MM.1S (cell line): ENCODE results near the gene ZBED1.
"Not testable (repeated sequence)": the region's sequence is repeated elsewhere in the genome, so short reads cannot be mapped to it uniquely, and the experiment has no call there.

ENCODE experiments used
- DNase-seq: peaks from one replicate; pipeline ENCODE4 v3.0.0-alpha.2; 2015
- H2AFZ ChIP-seq: fragments of 300-600 bp; sonication (generic); 2 replicates; pipeline ENCODE4 v1.6.0; 2016; ENCODE audit warnings: antibody characterized with exemption, low read length
- H3F3A ChIP-seq: fragments of 300-600 bp; sonication (generic); 2 replicates; pipeline ENCODE4 v1.6.1; 2016; ENCODE audit warnings: mild to moderate bottlenecking, antibody characterized with exemption, low read length, moderate library complexity, mixed read lengths; ENCODE audit not compliant: insufficient read depth
- H3K27ac ChIP-seq: fragments of 300-600 bp; sonication (generic); 2 replicates; pipeline ENCODE4 v1.5.1; 2016; ENCODE audit warnings: mild to moderate bottlenecking, low read length
- H3K27me3 ChIP-seq: fragments of 300-600 bp; sonication (generic); replicated peaks from 2 replicates; pipeline ENCODE4 v1.6.0; 2016; ENCODE audit warnings: low read length; ENCODE audit not compliant: insufficient read depth
- H3K36me3 ChIP-seq: fragments of 300-600 bp; sonication (generic); replicated peaks from 2 replicates; pipeline ENCODE4 v1.6.1; 2016; ENCODE audit warnings: mild to moderate bottlenecking, low read length, mixed read lengths; ENCODE audit not compliant: insufficient read depth
- H3K4me1 ChIP-seq: fragments of 300-600 bp; sonication (generic); 2 replicates; pipeline ENCODE4 v1.6.1; 2016; ENCODE audit warnings: low read length, mixed read lengths
- H3K4me2 ChIP-seq: fragments of 300-600 bp; sonication (generic); 2 replicates; pipeline ENCODE4 v1.6.0; 2016; ENCODE audit warnings: low read depth, low read length
- H3K4me3 ChIP-seq: fragments of 300-600 bp; sonication (generic); 2 replicates; pipeline ENCODE4 v1.5.1; 2016; ENCODE audit warnings: low read length, mixed read lengths
- H3K79me2 ChIP-seq: fragments of 300-600 bp; sonication (generic); 2 replicates; pipeline ENCODE4 v1.6.1; 2016; ENCODE audit warnings: mixed run types, low read length, mixed read lengths
- H3K9ac ChIP-seq: fragments of 300-600 bp; sonication (generic); 2 replicates; pipeline ENCODE4 v1.6.1; 2016; ENCODE audit warnings: low read length, mixed read lengths
- H3K9me2 ChIP-seq: fragments of 300-600 bp; sonication (generic); replicated peaks from 2 replicates; pipeline ENCODE4 v1.6.1; 2016; ENCODE audit warnings: mild to moderate bottlenecking, low read length, mixed read lengths; ENCODE audit not compliant: insufficient read depth
- H3K9me3 ChIP-seq: fragments of 300-600 bp; sonication (generic); replicated peaks from 2 replicates; pipeline ENCODE4 v1.6.1; 2016; ENCODE audit warnings: mild to moderate bottlenecking, low read length, mixed read lengths; ENCODE audit not compliant: insufficient read depth
- H4K20me1 ChIP-seq: fragments of 300-600 bp; sonication (generic); 2 replicates; pipeline ENCODE4 v1.6.1; 2016; ENCODE audit warnings: mild to moderate bottlenecking, low read length, moderate library complexity, mixed read lengths; ENCODE audit not compliant: insufficient read depth
- EZH2 ChIP-seq: fragments of 300-600 bp; sonication (generic); optimal IDR thresholded peaks from 2 replicates; pipeline ENCODE3; 2017; ENCODE audit warnings: low read depth, mild to moderate bottlenecking, antibody characterized with exemption, low read length, mixed read lengths
- EZH2phosphoT487 ChIP-seq: fragments of 300-600 bp; sonication (generic); IDR thresholded peaks from 2 replicates; pipeline ENCODE4 v1.6.1; 2018; ENCODE audit warnings: antibody characterized with exemption, low read length
- TF ChIP-seq, protein P1 (sequence below): fragments of 300-600 bp; sonication (generic); IDR thresholded peaks from 2 replicates; pipeline ENCODE4 v1.5.1; 2016; ENCODE audit warnings: antibody characterized with exemption, low read length, mixed read lengths

The ZBED1 gene

DNA sequence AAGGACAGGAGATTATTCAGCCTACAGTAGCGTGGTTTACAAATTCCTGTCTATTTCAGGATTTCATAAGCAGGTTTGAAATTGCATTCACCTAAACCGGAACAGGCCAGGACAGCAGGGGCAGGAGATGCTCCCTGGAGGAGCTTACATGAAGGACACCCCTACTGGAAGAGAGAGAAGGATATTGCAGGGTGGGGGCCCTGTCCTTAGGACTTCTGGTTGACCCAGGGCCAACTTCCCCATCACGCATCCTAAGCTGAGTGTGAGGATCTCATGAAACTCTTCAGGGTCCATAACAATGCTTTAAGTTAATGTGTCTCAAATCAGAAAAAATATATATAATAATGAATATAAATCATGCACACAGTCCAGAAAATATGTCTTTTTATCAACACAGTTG is 6.4 kb upstream of the ZBED1 start:
- no peak overlapping the region for H2AFZ ChIP-seq
- no peak for TF ChIP-seq EZH2
- TF ChIP-seq, protein P1, sequence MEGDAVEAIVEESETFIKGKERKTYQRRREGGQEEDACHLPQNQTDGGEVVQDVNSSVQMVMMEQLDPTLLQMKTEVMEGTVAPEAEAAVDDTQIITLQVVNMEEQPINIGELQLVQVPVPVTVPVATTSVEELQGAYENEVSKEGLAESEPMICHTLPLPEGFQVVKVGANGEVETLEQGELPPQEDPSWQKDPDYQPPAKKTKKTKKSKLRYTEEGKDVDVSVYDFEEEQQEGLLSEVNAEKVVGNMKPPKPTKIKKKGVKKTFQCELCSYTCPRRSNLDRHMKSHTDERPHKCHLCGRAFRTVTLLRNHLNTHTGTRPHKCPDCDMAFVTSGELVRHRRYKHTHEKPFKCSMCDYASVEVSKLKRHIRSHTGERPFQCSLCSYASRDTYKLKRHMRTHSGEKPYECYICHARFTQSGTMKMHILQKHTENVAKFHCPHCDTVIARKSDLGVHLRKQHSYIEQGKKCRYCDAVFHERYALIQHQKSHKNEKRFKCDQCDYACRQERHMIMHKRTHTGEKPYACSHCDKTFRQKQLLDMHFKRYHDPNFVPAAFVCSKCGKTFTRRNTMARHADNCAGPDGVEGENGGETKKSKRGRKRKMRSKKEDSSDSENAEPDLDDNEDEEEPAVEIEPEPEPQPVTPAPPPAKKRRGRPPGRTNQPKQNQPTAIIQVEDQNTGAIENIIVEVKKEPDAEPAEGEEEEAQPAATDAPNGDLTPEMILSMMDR = no peak
- no peak for TF ChIP-seq EZH2phosphoT487
- no peaks in the 10 kb centered on the region for H4K20me1 ChIP-seq
- H3F3A ChIP-seq = no peaks in the 10 kb centered on the region
- no peaks in the 10 kb centered on the region for H3K9me2 ChIP-seq
- H3K4me3 ChIP-seq = no peak overlapping the region
- no peak overlapping the region for H3K4me2 ChIP-seq
- H3K36me3 ChIP-seq = no peaks in the 10 kb centered on the region
- H3K79me2 ChIP-seq = no peaks in the 10 kb centered on the region
- no peak overlapping the region for H3K9ac ChIP-seq
- no peaks in the 10 kb centered on the region for H3K4me1 ChIP-seq
- H3K27me3 ChIP-seq = no peaks in the 10 kb centered on the region
- DNase-seq = no peak
- no peak overlapping the region for H3K27ac ChIP-seq
- H3K9me3 ChIP-seq = no peaks in the 10 kb centered on the region

DNA sequence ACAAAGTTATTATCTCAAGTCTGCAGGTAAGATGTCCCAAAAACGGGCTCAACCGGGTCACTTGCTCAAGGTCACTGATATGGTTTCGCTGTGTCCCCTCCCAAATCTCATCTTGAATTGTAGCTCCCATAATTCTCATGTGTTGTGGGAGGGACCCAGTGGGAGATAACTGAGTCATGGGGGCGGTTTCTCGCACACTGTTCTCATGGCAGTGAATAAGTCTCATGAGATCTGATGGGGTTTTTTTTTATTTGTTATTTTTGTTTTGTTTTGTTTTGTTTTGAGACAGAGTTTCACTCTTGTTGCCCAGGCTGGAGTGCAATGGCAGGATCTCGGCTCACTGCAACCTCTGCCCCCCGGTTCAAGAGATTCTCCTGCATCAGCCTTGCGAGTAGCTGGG is 4.6 kb upstream of the ZBED1 start:
- H3K36me3 ChIP-seq, H3K79me2 ChIP-seq, H3K9me2 ChIP-seq, H3K27ac ChIP-seq, H3K9me3 ChIP-seq, H2AFZ ChIP-seq, H3K27me3 ChIP-seq, H3K4me1 ChIP-seq, DNase-seq, H3K4me2 ChIP-seq, H3K4me3 ChIP-seq, H4K20me1 ChIP-seq, H3F3A ChIP-seq, H3K9ac ChIP-seq: not testable (repeated sequence)

DNA sequence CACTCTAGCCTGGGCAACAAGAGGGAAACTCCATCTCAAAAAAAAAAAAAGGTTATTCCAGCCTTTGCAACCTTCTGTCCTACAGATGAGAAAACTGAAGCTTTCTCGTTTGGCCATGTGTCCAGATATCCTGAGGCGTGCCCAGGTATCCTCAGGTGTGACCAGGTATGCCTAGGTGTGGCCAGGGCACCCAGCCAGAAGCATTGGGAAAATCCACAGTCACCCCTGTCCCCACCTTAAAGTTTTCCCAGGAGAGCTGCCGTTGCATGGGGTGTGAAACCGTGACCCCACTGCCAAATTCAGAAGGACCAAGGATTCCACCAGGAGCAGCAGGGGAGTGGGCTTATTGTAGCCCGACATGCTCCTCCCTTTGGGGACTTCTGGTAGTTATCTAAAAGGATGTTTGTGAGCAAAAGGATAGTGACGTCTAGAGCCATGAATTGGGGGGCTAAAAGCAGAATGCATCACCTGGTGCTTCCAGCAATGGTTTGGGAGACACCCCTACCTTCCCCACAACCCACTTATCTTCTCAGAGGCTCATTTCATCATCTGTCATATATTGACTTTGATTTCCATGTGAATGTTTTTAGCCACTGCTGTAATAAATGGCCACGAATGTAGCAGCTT is 4.0 kb upstream of the ZBED1 start:
- Histone ChIP-seq H3K27ac (no peak overlapping the region), H3K4me2 (no peak overlapping the region), H3K9ac (no peak overlapping the region), H3K9me2 (no peaks in the 10 kb centered on the region), H3K36me3 (no peaks in the 10 kb centered on the region), H4K20me1 (no peaks in the 10 kb centered on the region), H2AFZ (no peak overlapping the region), H3K79me2 (peaks cover 5% of the 10 kb centered on the region), H3K27me3 (no peaks in the 10 kb centered on the region), H3F3A (no peaks in the 10 kb centered on the region), H3K4me1 (no peaks in the 10 kb centered on the region), H3K9me3 (no peaks in the 10 kb centered on the region), H3K4me3 (no peak overlapping the region)
- DNase-seq = no peak
- TF ChIP-seq EZH2 (no peak), EZH2phosphoT487 (no peak)
- TF ChIP-seq, protein P1 = no peak

DNA sequence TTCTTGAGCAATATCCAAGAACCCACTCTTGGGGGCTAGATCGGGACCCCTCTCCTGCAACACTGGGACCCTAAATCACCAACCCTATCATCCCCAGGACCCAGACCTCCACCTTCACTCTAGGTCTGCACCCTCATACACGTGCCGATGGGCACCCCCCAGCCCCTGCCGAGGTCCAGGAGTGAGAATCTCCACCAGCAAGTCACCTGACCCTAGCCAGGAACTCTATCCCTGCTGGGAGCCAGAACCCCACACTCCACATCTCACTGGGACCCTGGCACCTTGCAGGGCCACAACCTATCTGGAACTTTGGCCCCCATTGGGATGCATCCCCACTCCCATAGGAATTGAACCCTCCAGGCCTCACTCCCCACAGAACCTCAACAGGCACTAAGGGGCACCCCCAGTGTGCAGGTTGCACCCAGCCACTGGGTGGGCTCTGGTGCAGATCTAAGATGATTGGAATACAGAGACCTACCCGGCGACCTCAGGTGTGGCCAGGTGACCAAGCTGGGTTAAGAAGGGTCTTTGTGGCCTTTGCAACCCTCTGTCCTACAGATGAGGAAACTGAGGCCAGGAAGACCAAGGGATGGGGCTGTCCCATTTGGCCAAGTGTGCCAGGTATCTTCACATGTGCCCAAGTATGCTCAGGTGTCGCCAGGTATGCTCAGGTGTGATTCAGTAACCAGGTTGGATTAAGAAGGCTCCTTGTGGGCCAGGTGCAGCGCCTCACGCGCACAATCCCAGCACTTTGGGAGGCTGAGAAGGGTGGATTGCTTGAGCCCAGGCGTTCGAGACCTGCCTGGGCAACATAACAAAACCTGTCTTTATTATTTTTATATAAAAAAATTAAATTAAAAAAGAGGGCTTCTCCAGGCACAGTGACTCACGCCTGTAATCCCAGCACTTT is 3.1 kb upstream of the ZBED1 start:
- H2AFZ ChIP-seq = no peak overlapping the region
- H3K9me3 ChIP-seq = no peaks in the 10 kb centered on the region
- no peak overlapping the region for H3K4me2 ChIP-seq
- H3K27ac ChIP-seq = no peak overlapping the region
- peaks cover 15% of the 10 kb centered on the region for H3K79me2 ChIP-seq
- no peaks in the 10 kb centered on the region for H3K9me2 ChIP-seq
- no peak overlapping the region for H3K4me3 ChIP-seq
- H3K4me1 ChIP-seq = no peaks in the 10 kb centered on the region
- H4K20me1 ChIP-seq = no peaks in the 10 kb centered on the region
- DNase-seq = no peak
- H3K27me3 ChIP-seq = no peaks in the 10 kb centered on the region
- H3K36me3 ChIP-seq = no peaks in the 10 kb centered on the region
- no peaks in the 10 kb centered on the region for H3F3A ChIP-seq
- TF ChIP-seq EZH2phosphoT487 (no peak), EZH2 (no peak)
- TF ChIP-seq, protein P1 = no peak
- no peak overlapping the region for H3K9ac ChIP-seq
